MCF 10A (cell line): ENCODE results near the gene PNLIPRP3. TPM values are rescaled to one million over a fixed set of nuclear protein-coding genes. Genes with fewer than 3 reads are reported as not detected.

Experiments used
- BruUV-seq: library from RNA; stranded (reverse); fragments of 400-500 nt; replicated peaks from 2 replicates; lab custom pipeline; 2021; lab: Mats Ljungman, UMichigan
- CTCF ChIA-PET: fragments of 300-600 bp; sonication (Branson Sonifier 250); formaldehyde crosslinking; extraction: SDS; loops from one replicate; lab custom pipeline; 2021; ENCODE audit warnings: antibody characterized with exemption, inconsistent platforms; lab: Yijun Ruan, JAX
- POLR2A ChIA-PET: fragments of 300-600, 350-650 bp; sonication (Branson Sonifier 250); formaldehyde crosslinking; extraction: SDS; loops from one replicate; lab custom pipeline; 2020; ENCODE audit warnings: antibody characterized with exemption, inconsistent platforms; lab: Yijun Ruan, JAX
- DNase-seq: peaks from one replicate; pipeline ENCODE4 v3.0.0-alpha.2; 2018; ENCODE audit not compliant: unreplicated experiment
- H3K27ac Mint-ChIP-seq: one replicate; pipeline ENCODE4 v1.8.0; 2022; ENCODE audit warnings: mild to moderate bottlenecking, low read depth, mixed read lengths; ENCODE audit not compliant: unreplicated experiment
- H3K27me3 Mint-ChIP-seq: one replicate; pipeline ENCODE4 v1.8.0; 2022; ENCODE audit warnings: mixed read lengths; ENCODE audit not compliant: insufficient read depth, unreplicated experiment
- H3K36me3 Mint-ChIP-seq: one replicate; pipeline ENCODE4 v1.8.0; 2022; ENCODE audit warnings: mild to moderate bottlenecking, moderate library complexity, mixed read lengths; ENCODE audit not compliant: insufficient read depth, unreplicated experiment
- H3K4me1 Mint-ChIP-seq: one replicate; pipeline ENCODE4 v1.8.0; 2022; ENCODE audit warnings: mixed read lengths; ENCODE audit not compliant: insufficient read depth, unreplicated experiment
- H3K4me3 Mint-ChIP-seq: one replicate; pipeline ENCODE4 v1.8.0; 2022; ENCODE audit warnings: mild to moderate bottlenecking, moderate library complexity, mixed read lengths; ENCODE audit not compliant: unreplicated experiment
- H3K9me3 Mint-ChIP-seq: one replicate; pipeline ENCODE4 v1.8.0; 2022; ENCODE audit warnings: mixed read lengths; ENCODE audit not compliant: unreplicated experiment
- CTCF ChIP-seq: fragments of 200-600 bp; IDR thresholded peaks from one replicate; pipeline ENCODE4 v1.8.0; 2022; ENCODE audit warnings: antibody characterized with exemption, mild to moderate bottlenecking; ENCODE audit not compliant: unreplicated experiment
- intact Hi-C: fragments of 100-400 bp; cut with micrococcal nuclease; formaldehyde crosslinking; loops from 2 replicates; pipeline ENCODE4 v1.14.1; 2022
- total RNA-seq: library from RNA; stranded (reverse); gene quantifications from 2 replicates; pipeline ENCODE4 v1.2.3, GENCODE V29; 2022

The PNLIPRP3 gene
- total RNA-seq, 1 experiment from 2014 or later, result 9.5 TPM

GRCh38 chr10:116430288-116430687 lies 2.6 kb downstream of the PNLIPRP3 start:
- ChIA-PET POLR2A (interaction anchor here (0.6 to 3.6 kb wide), 10 partner anchors 8 to 1331 kb away, joined by 3 to 20 read pairs (median 6); no protein-coding TSS in a partner anchor), CTCF (interaction anchor here (1.2 to 1.5 kb wide), 2 partner anchors 61 to 1909 kb away, joined by 3 to 4 read pairs; no protein-coding TSS in a partner anchor)
- peak; percentile 77 for DNase-seq
- Mint-ChIP-seq H3K36me3 (peaks cover 4% of the 10 kb centered on the region), H3K9me3 (no peaks in the 10 kb centered on the region), H3K27ac (no peak overlapping the region), H3K27me3 (no peaks in the 10 kb centered on the region), H3K4me3 (no peak overlapping the region), H3K4me1 (peaks cover 13% of the 10 kb centered on the region)
- no TSS peak for BruUV-seq
- no peak for TF ChIP-seq CTCF
- intact Hi-C loops, result no loop called here

GRCh38 chr10:116431598-116431997 lies 4.0 kb downstream of the PNLIPRP3 start:
- Mint-ChIP-seq H3K4me1 (peaks cover 14% of the 10 kb centered on the region), H3K27me3 (no peaks in the 10 kb centered on the region), H3K27ac (no peak overlapping the region), H3K9me3 (no peaks in the 10 kb centered on the region), H3K4me3 (no peak overlapping the region), H3K36me3 (peaks cover 8% of the 10 kb centered on the region)
- no peak for DNase-seq
- BruUV-seq, result no TSS peak
- TF ChIP-seq CTCF, result no peak
- ChIA-PET CTCF (interaction anchor here (0.5 kb wide), 1 partner anchor 170 kb away, joined by 3 read pairs; no protein-coding TSS in a partner anchor), POLR2A (interaction anchor here (1.1 to 3.6 kb wide), 5 partner anchors 10 to 27 kb away, joined by 3 to 16 read pairs (median 10); no protein-coding TSS in a partner anchor)
- intact Hi-C loops, result no loop called here

GRCh38 chr10:116437076-116437692 lies 9.5 kb downstream of the PNLIPRP3 start:
- BruUV-seq, result no TSS peak
- POLR2A ChIA-PET, result interaction anchor here (0.8 to 2.9 kb wide), 2 partner anchors 7 to 10 kb away, joined by 3 to 20 read pairs; no protein-coding TSS in a partner anchor
- no peak for TF ChIP-seq CTCF
- DNase-seq, result peak; percentile 34
- Mint-ChIP-seq H3K4me3 (no peak overlapping the region), H3K27ac (peak overlapping the region; percentile 1), H3K36me3 (peaks cover 43% of the 10 kb centered on the region), H3K9me3 (peaks cover 8% of the 10 kb centered on the region), H3K4me1 (peaks cover 45% of the 10 kb centered on the region), H3K27me3 (no peaks in the 10 kb centered on the region)
- CTCF ChIA-PET, result interaction anchor here (0.7 to 1.1 kb wide), 3 partner anchors 16 to 837 kb away, joined by 3 to 6 read pairs (median 5); no protein-coding TSS in a partner anchor
- intact Hi-C loops, result no loop called here

- Mint-ChIP-seq H3K4me1 (peaks cover 34% of the 10 kb centered on the region), H3K4me3 (no peak overlapping the region), H3K27me3 (no peaks in the 10 kb centered on the region), H3K36me3 (peaks cover 57% of the 10 kb centered on the region), H3K9me3 (peaks cover 8% of the 10 kb centered on the region), H3K27ac (peak overlapping the region; percentile 61)
- no peak for TF ChIP-seq CTCF
- TSS peak; percentile 34 for BruUV-seq
- CTCF ChIA-PET, result interaction anchor here (0.5 to 0.6 kb wide), 2 partner anchors 16 to 605 kb away, joined by 3 read pairs; no protein-coding TSS in a partner anchor
- intact Hi-C loops, result loop anchor here (2.0 kb wide), 1 partner anchor 50 kb away; no protein-coding TSS in a partner anchor
- POLR2A ChIA-PET, result interaction anchor here (0.9 to 1.7 kb wide), 5 partner anchors 9 to 19 kb away, joined by 3 to 11 read pairs (median 4); partner anchors contain the start of gene PNLIPRP3
- peak; percentile 35 for DNase-seq
Observed at GRCh38 chr10:116440330-116441030, 12.8 kb downstream of the PNLIPRP3 start.
